ENCODE data around the gene RBMS3. TPM values are rescaled to one million over a fixed set of nuclear protein-coding genes. Genes with fewer than 3 reads are reported as not detected.

Gene RBMS3
- total and polyA plus RNA-seq, 2 donors (not counting 1 experiment from before 2014, with no cell fraction given) = 26.9 to 68.4 TPM

GRCh38 chr3:29852767-29853166 is 571.9 kb downstream of the RBMS3 start:
- Histone ChIP-seq H3K4me3 (replicated peaks in 1 of 4; ENCODE audit: control extremely low read depth in 1 of 4, insufficient read depth in 1 of 4, low read depth in 3 of 4, low read length in 4 of 4) (no peak overlapping the region), H4K20me1 (ENCODE audit: control insufficient read depth, extremely low read depth, insufficient read depth, low read length) (no peaks in the 10 kb centered on the region), H3K9me3 (ENCODE audit: control insufficient read depth, insufficient read depth, low read depth, low read length) (no peaks in the 10 kb centered on the region), H3K9ac (ENCODE audit: insufficient read depth, low read length) (no peak overlapping the region), H3K4me1 (ENCODE audit: control insufficient read depth, extremely low read depth, insufficient read depth, low read length) (no peaks in the 10 kb centered on the region), H3K27me3 (ENCODE audit: control insufficient read depth, insufficient read depth, low read length) (no peaks in the 10 kb centered on the region), H3K36me3 (ENCODE audit: control insufficient read depth, insufficient read depth, low read length) (no peaks in the 10 kb centered on the region), H3K27ac (ENCODE audit: insufficient read depth, low read length) (no peak overlapping the region), H2AFZ (ENCODE audit: low read length) (no peak overlapping the region), H3K79me2 (ENCODE audit: control insufficient read depth, insufficient read depth, low read length) (no peaks in the 10 kb centered on the region), H3K4me2 (ENCODE audit: extremely low read depth, insufficient read depth, low read length) (no peak overlapping the region)
- no peak for DNase-seq (ENCODE audit: low read depth in 2 of 2)
- TF ChIP-seq CTCF (conservative IDR thresholded peaks at IDR 0.05 in 1 of 2, IDR thresholded peaks at IDR 0.05 in 1 of 2; ENCODE audit: low read depth in 1 of 2, low read length in 2 of 2) (no peak), EZH2 (IDR thresholded peaks at IDR 0.05; ENCODE audit: low read length, missing control alignments) (no peak)

GRCh38 chr3:29853841-29854397 is 573.0 kb downstream of the RBMS3 start:
- no peak overlapping the region for H2AFZ ChIP-seq (ENCODE audit: low read length)
- H3K27me3 ChIP-seq (ENCODE audit: control insufficient read depth, insufficient read depth, low read length) = no peaks in the 10 kb centered on the region
- no peak overlapping the region for H3K4me3 ChIP-seq (replicated peaks in 1 of 4; ENCODE audit: control extremely low read depth in 1 of 4, insufficient read depth in 1 of 4, low read depth in 3 of 4, low read length in 4 of 4)
- no peak overlapping the region for H3K4me2 ChIP-seq (ENCODE audit: extremely low read depth, insufficient read depth, low read length)
- DNase-seq (ENCODE audit: low read depth in 2 of 2) = no peak
- H3K36me3 ChIP-seq (ENCODE audit: control insufficient read depth, insufficient read depth, low read length) = no peaks in the 10 kb centered on the region
- H3K9me3 ChIP-seq (ENCODE audit: control insufficient read depth, insufficient read depth, low read depth, low read length) = no peaks in the 10 kb centered on the region
- H3K27ac ChIP-seq (ENCODE audit: insufficient read depth, low read length) = no peak overlapping the region
- H4K20me1 ChIP-seq (ENCODE audit: control insufficient read depth, extremely low read depth, insufficient read depth, low read length) = no peaks in the 10 kb centered on the region
- no peak overlapping the region for H3K9ac ChIP-seq (ENCODE audit: insufficient read depth, low read length)
- TF ChIP-seq EZH2 (IDR thresholded peaks at IDR 0.05; ENCODE audit: low read length, missing control alignments) (no peak), CTCF (conservative IDR thresholded peaks at IDR 0.05 in 1 of 2, IDR thresholded peaks at IDR 0.05 in 1 of 2; ENCODE audit: low read depth in 1 of 2, low read length in 2 of 2) (no peak)
- no peaks in the 10 kb centered on the region for H3K79me2 ChIP-seq (ENCODE audit: control insufficient read depth, insufficient read depth, low read length)
- no peaks in the 10 kb centered on the region for H3K4me1 ChIP-seq (ENCODE audit: control insufficient read depth, extremely low read depth, insufficient read depth, low read length)

- Histone ChIP-seq H3K79me2 (ENCODE audit: control insufficient read depth, insufficient read depth, low read length) (no peaks in the 10 kb centered on the region), H3K4me2 (ENCODE audit: extremely low read depth, insufficient read depth, low read length) (no peak overlapping the region), H3K9ac (ENCODE audit: insufficient read depth, low read length) (no peak overlapping the region), H3K9me3 (ENCODE audit: control insufficient read depth, insufficient read depth, low read depth, low read length) (no peaks in the 10 kb centered on the region), H3K27me3 (ENCODE audit: control insufficient read depth, insufficient read depth, low read length) (no peaks in the 10 kb centered on the region), H3K27ac (ENCODE audit: insufficient read depth, low read length) (no peak overlapping the region), H3K4me1 (ENCODE audit: control insufficient read depth, extremely low read depth, insufficient read depth, low read length) (no peaks in the 10 kb centered on the region), H3K4me3 (replicated peaks in 1 of 4; ENCODE audit: control extremely low read depth in 1 of 4, insufficient read depth in 1 of 4, low read depth in 3 of 4, low read length in 4 of 4) (no peak overlapping the region), H3K36me3 (ENCODE audit: control insufficient read depth, insufficient read depth, low read length) (no peaks in the 10 kb centered on the region), H4K20me1 (ENCODE audit: control insufficient read depth, extremely low read depth, insufficient read depth, low read length) (no peaks in the 10 kb centered on the region), H2AFZ (ENCODE audit: low read length) (no peak overlapping the region)
- DNase-seq (ENCODE audit: low read depth in 2 of 2) = no peak
- TF ChIP-seq CTCF (conservative IDR thresholded peaks at IDR 0.05 in 1 of 2, IDR thresholded peaks at IDR 0.05 in 1 of 2; ENCODE audit: low read depth in 1 of 2, low read length in 2 of 2) = no peak
- no peak for TF ChIP-seq EZH2 (IDR thresholded peaks at IDR 0.05; ENCODE audit: low read length, missing control alignments)
Observed at GRCh38 chr3:29854821-29855220, 574.0 kb downstream of the RBMS3 start.
